Subcutaneous adipose tissue (tissue), 4 donors: ENCODE measurements around the gene E2F1. TPM values are rescaled to one million over a fixed set of nuclear protein-coding genes. Genes with fewer than 3 reads are reported as not detected.

Source experiments
- total RNA-seq, 4 donors: library from RNA; depleted of rRNA; stranded (reverse); fragments of >200 nt; gene quantifications; one replicate each; pipeline ENCODE4 v1.1.0, GENCODE V29; 2016
- TF ChIP-seq, protein P1 (sequence below): fragments of 450-650 bp; IDR thresholded peaks from one replicate; pipeline ENCODE4 v1.5.1; 2016; ENCODE audit warnings: low read depth, mild to moderate bottlenecking, control low read depth, antibody characterized with exemption, moderate library complexity

The E2F1 gene, protein sequence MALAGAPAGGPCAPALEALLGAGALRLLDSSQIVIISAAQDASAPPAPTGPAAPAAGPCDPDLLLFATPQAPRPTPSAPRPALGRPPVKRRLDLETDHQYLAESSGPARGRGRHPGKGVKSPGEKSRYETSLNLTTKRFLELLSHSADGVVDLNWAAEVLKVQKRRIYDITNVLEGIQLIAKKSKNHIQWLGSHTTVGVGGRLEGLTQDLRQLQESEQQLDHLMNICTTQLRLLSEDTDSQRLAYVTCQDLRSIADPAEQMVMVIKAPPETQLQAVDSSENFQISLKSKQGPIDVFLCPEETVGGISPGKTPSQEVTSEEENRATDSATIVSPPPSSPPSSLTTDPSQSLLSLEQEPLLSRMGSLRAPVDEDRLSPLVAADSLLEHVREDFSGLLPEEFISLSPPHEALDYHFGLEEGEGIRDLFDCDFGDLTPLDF
- total RNA-seq: 1 to 10 TPM; 1.3 to 1.9 (median 1.7) TPM

DNA sequence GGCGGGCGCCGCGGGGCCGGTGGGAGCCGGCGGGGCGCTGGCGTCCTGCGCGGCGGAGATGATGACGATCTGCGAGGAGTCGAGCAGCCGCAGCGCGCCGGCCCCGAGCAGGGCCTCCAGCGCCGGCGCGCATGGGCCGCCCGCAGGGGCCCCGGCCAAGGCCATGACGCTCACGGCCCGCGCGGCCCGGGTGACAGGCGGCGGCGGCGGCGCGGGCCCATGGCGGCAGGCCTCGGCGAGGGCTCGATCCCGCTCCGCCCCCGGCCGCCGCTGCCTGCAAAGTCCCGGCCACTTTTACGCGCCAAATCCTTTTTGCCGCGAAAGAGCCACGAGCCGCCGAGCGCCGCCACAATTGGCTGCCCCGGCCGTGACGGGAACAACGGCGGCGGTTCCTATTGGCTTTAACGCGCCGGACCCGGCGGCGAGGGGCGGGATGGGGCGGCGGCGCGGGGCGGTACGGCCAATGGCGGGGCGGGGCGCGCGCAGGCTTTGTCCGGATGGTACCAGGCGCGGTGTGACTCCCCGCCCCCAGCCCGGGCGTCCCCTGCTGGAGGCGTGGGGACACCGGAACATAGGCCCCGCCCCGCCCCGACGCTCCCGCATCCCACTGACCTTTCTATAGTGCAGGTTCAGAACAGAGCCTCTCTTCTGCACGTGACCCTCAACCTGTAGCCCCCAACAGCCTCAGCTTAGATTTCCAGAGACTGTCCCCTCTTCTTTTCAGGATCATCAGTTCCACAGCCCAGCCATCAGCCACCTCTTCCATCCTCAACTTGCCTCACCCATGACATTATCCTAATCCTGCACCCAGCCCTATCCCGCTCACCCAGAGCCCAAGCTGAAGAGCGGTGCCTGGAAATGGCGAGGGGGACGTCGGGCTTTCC is at the start of gene E2F1:
Gene E2F1 (minus strand): TSS at position 286 of the 884 bp plus-strand sequence. CDS start 121 bp downstream, at position 165.
- TF ChIP-seq, protein P1, sequence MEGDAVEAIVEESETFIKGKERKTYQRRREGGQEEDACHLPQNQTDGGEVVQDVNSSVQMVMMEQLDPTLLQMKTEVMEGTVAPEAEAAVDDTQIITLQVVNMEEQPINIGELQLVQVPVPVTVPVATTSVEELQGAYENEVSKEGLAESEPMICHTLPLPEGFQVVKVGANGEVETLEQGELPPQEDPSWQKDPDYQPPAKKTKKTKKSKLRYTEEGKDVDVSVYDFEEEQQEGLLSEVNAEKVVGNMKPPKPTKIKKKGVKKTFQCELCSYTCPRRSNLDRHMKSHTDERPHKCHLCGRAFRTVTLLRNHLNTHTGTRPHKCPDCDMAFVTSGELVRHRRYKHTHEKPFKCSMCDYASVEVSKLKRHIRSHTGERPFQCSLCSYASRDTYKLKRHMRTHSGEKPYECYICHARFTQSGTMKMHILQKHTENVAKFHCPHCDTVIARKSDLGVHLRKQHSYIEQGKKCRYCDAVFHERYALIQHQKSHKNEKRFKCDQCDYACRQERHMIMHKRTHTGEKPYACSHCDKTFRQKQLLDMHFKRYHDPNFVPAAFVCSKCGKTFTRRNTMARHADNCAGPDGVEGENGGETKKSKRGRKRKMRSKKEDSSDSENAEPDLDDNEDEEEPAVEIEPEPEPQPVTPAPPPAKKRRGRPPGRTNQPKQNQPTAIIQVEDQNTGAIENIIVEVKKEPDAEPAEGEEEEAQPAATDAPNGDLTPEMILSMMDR: no peak

DNA sequence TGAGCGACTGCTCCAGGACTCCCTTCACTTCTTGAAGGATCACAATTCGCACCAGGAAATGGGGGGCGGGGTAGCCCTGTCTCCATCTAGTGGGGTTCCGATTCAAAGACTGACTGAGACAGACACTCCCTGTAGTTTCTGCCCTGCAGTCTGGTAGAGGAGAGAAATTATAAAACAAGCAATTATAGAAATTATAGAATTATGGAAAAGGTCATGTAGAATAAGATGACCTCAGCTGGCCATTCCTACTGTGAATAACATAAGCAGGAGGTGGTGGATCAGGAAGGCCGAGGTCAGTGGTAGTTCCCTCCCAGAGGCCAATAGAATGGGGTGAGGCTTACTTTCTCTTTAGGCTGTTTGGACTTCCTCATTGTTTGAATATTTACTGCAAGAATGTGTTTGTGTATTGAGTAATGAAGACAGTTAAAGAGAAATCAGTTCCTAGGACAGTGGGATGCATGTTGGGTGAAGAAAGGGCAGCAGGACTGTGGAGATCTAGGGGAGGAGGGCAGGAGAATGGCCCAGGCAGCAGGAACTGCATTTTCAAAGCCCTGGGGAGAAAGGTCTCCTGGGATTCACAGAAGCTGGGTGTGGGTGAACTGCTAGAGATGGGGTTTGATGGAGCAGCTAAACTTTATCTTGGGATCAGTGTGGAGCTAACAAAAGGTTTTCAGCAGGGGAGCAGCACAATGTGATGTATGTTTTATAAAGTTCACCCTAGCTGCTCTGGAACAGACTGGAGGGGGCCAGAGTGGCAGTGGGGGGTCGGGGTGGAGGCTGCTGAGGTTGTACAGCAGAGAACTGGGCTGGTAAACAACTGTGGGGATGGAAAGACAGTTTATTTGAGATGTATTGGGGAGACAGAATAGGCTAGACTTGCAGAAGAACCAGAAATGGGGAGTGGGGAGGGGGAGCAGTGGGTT is 47.7 kb upstream of the E2F1 start:
- TF ChIP-seq, protein P1: no peak

DNA sequence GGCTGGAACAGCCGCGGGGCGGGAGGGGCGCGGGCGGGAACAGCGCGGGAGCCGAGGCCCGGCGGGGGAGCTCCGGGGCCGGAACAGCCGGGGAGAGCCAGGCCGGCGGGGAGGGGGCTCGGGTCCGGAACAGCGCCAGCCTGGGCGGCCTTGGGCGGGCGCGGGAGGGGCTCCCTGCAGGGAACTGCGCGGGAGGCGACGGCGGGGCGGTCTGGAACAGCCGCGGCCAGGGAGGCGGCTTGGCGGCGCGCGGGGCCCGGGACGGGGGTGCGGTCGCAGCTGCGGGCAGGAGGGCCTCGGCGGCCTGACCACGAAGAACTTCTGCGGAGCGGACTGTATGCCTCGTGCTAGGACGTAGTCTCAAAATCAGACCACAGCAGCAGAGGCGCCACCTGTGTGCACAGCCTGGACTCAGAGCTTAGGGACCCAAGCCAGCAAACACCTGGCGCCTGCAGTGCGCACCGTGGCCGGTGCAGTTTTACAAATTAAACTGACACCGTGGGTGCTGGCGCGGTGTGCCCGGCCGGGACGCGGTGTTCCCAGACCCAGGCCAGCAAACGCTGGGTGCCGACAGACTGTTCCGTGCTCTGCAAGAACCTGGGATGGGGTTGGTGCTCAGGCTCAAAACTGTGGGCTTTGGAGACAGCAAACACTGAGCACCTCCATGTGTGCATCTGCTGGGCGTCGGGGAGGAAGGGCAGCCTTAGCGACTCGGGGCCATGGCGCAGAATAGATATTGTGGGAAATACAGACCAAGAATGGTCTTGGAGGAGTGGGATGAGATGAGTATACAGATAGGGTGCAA is 46.2 kb upstream of the E2F1 start:
- TF ChIP-seq, protein P1: no peak

DNA sequence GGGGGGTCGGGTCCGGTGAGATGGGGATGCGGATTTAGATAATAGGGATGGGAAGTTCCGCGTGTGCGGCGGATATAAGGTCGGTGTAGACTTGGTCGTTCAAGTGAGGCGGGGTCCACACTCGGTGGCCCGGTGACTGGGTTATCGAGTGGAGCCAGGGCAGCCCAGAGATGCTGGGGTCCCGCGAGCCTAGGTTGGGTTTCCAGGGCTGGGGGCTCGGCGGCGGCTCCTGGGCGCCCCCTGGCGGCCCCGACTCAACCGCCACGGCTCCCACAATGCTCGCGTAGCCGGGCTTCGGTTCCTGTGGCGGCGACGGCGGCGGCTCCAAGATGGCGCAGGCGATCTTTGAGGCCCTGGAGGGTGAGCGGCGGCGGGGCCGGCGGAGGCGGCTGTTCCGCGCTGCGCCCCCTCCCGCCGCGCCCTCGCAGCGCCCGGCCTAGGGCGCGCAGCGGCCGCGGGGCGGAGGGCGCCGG is 45.5 kb upstream of the E2F1 start, which contains the start of gene ZNF341:
Gene ZNF341 (plus strand): TSS at position 304 of the 473 bp plus-strand sequence. CDS start 26 bp downstream, at position 330.
- TF ChIP-seq, protein P1: no peak

DNA sequence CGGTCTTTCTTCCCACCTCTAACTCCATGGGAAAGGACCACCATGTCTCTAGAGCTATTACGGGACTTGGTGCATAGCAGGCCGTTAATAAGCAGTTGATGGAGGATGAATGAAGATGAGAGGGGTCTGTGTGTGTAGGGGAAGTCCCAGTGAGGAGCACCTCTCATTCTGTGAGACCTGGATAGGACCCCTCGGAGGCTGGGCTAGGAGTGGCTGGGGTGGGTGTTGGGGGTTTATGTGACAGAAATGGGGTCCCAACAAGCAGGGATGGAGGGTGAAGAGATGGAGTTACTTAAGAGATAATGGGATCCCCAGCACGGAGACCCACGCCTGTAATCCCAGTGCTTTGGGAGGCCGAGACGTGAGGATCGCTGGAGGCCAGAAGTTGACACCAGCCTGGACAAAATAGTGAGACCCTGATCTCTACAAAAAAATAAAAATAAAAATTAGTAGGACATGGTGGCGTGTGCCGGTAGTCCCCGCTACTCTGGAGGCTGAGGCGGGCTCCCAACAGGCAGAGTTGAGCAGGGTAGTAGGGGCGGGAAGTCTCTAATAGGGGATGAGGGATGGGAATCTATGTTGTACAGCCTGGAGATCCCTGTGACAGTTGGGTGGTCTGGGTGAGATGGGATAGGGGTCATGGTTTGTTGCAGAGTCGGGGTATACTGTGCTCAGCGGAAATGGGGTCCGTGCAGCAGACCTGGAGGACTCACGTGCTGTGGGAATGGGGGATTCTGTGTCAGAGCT is 44.9 kb upstream of the E2F1 start:
- TF ChIP-seq, protein P1: no peak
